ENCODE data around the gene DMBX1. TPM values are rescaled to one million over a fixed set of nuclear protein-coding genes. Genes with fewer than 3 reads are reported as not detected.
A peak's percentile ranks its signal among the peaks of the same experiment; 100 is the strongest.

DMBX1 gene
- total and polyA plus RNA-seq, 9 of the 15 experiments (the other 6 are each of a cell fraction or from before 2014, with no cell fraction given), result 0.25 to 4.3 (median 1.0) TPM

DNA sequence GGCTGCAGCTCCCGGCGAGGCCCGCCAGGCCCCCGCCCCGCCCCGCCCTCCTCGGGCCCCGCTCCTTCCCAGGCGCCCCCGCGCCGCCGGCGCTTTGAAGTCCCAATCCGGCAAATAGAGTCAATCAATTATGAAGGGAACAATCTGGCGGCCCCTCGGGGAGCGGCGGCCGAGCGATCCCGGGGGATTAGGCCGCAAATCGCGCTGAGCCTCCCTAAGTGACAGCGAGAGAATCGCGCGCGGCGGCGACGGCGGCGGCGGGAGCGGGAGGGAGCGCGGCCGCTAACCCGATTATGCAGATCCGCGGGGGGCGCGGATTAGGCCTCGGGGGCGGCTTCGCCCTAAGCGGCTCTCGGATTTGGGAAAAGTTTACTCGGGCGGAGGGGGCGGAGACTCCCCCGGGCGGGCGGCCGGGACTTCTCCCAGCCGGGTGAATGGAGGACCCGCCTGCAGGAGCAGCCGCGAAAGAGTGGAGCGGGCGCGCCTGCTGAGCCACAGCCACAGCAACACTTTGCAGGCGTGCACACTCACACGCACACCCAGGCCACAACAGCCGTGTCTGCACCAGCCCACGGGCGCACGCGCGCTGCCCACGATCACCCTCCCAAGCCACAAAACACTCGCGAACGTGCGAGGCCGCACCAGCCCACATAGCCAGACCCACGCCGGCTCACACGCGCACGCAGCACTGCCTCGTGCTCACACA is 23.0 kb upstream of the DMBX1 start (continued):
- TF ChIP-seq, protein P1, sequence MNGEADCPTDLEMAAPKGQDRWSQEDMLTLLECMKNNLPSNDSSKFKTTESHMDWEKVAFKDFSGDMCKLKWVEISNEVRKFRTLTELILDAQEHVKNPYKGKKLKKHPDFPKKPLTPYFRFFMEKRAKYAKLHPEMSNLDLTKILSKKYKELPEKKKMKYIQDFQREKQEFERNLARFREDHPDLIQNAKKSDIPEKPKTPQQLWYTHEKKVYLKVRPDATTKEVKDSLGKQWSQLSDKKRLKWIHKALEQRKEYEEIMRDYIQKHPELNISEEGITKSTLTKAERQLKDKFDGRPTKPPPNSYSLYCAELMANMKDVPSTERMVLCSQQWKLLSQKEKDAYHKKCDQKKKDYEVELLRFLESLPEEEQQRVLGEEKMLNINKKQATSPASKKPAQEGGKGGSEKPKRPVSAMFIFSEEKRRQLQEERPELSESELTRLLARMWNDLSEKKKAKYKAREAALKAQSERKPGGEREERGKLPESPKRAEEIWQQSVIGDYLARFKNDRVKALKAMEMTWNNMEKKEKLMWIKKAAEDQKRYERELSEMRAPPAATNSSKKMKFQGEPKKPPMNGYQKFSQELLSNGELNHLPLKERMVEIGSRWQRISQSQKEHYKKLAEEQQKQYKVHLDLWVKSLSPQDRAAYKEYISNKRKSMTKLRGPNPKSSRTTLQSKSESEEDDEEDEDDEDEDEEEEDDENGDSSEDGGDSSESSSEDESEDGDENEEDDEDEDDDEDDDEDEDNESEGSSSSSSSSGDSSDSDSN (IDR thresholded peaks at IDR 0.05; ENCODE audit: borderline replicate concordance in 1 of 2, low read depth in 2 of 2, low read length in 2 of 2), result no peak
- TF ChIP-seq, protein P2, sequence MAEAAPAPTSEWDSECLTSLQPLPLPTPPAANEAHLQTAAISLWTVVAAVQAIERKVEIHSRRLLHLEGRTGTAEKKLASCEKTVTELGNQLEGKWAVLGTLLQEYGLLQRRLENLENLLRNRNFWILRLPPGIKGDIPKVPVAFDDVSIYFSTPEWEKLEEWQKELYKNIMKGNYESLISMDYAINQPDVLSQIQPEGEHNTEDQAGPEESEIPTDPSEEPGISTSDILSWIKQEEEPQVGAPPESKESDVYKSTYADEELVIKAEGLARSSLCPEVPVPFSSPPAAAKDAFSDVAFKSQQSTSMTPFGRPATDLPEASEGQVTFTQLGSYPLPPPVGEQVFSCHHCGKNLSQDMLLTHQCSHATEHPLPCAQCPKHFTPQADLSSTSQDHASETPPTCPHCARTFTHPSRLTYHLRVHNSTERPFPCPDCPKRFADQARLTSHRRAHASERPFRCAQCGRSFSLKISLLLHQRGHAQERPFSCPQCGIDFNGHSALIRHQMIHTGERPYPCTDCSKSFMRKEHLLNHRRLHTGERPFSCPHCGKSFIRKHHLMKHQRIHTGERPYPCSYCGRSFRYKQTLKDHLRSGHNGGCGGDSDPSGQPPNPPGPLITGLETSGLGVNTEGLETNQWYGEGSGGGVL (CRISPR knock-in tag; IDR thresholded peaks at IDR 0.05), result no peak
- TF ChIP-seq ELF1 (tag; IDR thresholded peaks at IDR 0.05) (no peak), ZNF780A (CRISPR knock-in tag; IDR thresholded peaks at IDR 0.05) (no peak), KDM5B (IDR thresholded peaks at IDR 0.05; ENCODE audit: insufficient replicate concordance, low read depth, low read length) (no peak), ARNT (IDR thresholded peaks at IDR 0.05) (no peak), POLR2G (IDR thresholded peaks at IDR 0.05; ENCODE audit: low read depth, low read length) (0 out of 2 replicates have a peak, but pooled peaks have one; percentile 17), CAMTA2 (CRISPR knock-in tag; conservative IDR thresholded peaks at IDR 0.05) (no peak), HCFC1 (IDR thresholded peaks at IDR 0.05; ENCODE audit: low read depth, low read length) (no peak), ARID1B (IDR thresholded peaks at IDR 0.05) (no peak), SIX5 (IDR thresholded peaks at IDR 0.05; ENCODE audit: borderline replicate concordance in 1 of 2, insufficient read depth in 1 of 2, low read depth in 1 of 2, low read length in 2 of 2) (no peak), BMI1 (IDR thresholded peaks at IDR 0.05; ENCODE audit: low read length) (no peak)
- TF ChIP-seq, protein P3, sequence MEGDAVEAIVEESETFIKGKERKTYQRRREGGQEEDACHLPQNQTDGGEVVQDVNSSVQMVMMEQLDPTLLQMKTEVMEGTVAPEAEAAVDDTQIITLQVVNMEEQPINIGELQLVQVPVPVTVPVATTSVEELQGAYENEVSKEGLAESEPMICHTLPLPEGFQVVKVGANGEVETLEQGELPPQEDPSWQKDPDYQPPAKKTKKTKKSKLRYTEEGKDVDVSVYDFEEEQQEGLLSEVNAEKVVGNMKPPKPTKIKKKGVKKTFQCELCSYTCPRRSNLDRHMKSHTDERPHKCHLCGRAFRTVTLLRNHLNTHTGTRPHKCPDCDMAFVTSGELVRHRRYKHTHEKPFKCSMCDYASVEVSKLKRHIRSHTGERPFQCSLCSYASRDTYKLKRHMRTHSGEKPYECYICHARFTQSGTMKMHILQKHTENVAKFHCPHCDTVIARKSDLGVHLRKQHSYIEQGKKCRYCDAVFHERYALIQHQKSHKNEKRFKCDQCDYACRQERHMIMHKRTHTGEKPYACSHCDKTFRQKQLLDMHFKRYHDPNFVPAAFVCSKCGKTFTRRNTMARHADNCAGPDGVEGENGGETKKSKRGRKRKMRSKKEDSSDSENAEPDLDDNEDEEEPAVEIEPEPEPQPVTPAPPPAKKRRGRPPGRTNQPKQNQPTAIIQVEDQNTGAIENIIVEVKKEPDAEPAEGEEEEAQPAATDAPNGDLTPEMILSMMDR (IDR thresholded peaks at IDR 0.05 in 2 of 3, conservative IDR thresholded peaks at IDR 0.05 in 1 of 3; ENCODE audit: insufficient read depth in 2 of 3, low read depth in 1 of 3, low read length in 3 of 3), result no peak
- TF ChIP-seq, protein P4, sequence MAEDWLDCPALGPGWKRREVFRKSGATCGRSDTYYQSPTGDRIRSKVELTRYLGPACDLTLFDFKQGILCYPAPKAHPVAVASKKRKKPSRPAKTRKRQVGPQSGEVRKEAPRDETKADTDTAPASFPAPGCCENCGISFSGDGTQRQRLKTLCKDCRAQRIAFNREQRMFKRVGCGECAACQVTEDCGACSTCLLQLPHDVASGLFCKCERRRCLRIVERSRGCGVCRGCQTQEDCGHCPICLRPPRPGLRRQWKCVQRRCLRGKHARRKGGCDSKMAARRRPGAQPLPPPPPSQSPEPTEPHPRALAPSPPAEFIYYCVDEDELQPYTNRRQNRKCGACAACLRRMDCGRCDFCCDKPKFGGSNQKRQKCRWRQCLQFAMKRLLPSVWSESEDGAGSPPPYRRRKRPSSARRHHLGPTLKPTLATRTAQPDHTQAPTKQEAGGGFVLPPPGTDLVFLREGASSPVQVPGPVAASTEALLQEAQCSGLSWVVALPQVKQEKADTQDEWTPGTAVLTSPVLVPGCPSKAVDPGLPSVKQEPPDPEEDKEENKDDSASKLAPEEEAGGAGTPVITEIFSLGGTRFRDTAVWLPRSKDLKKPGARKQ (CRISPR knock-in tag; IDR thresholded peaks at IDR 0.05), result peak; percentile 20; the same call in 1 of the 2 replicates
- TF ChIP-seq, protein P5, sequence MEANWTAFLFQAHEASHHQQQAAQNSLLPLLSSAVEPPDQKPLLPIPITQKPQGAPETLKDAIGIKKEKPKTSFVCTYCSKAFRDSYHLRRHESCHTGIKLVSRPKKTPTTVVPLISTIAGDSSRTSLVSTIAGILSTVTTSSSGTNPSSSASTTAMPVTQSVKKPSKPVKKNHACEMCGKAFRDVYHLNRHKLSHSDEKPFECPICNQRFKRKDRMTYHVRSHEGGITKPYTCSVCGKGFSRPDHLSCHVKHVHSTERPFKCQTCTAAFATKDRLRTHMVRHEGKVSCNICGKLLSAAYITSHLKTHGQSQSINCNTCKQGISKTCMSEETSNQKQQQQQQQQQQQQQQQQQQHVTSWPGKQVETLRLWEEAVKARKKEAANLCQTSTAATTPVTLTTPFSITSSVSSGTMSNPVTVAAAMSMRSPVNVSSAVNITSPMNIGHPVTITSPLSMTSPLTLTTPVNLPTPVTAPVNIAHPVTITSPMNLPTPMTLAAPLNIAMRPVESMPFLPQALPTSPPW (CRISPR knock-in tag; IDR thresholded peaks at IDR 0.05), result peak; percentile 57
